CD4-positive, alpha-beta memory T cell (primary cell): ENCODE results near the gene GPX4. TPM values are rescaled to one million over a fixed set of nuclear protein-coding genes. Genes with fewer than 3 reads are reported as not detected.

Source experiments
- CTCF ChIA-PET: fragments of 350-600 bp; sonication (Branson Sonifier 250); formaldehyde crosslinking; loops from one replicate; lab custom pipeline; 2021; ENCODE audit warnings: inconsistent platforms; ENCODE audit not compliant: partially characterized antibody; lab: Charles Lee
- POLR2A ChIA-PET: fragments of 350-600 bp; sonication (Branson Sonifier 250); formaldehyde crosslinking; loops from one replicate; lab custom pipeline; 2021; ENCODE audit not compliant: partially characterized antibody; lab: Charles Lee
- DNase-seq, 5 donors: peaks; one replicate each; pipeline versions ENCODE4 v3.0.0 to v3.0.0-alpha.2; 2020 to 2022; ENCODE audit warnings: mixed read lengths in 1 of 5
- H3K27ac ChIP-seq: one replicate; pipeline ENCODE4 v1.7.0; 2013; ENCODE audit warnings: low read depth, low read length
- H3K27me3 ChIP-seq: 2 replicates; pipeline ENCODE4 v1.7.0; 2013; ENCODE audit warnings: mild to moderate bottlenecking, low read length, moderate library complexity; ENCODE audit not compliant: insufficient read depth
- H3K36me3 ChIP-seq: 2 replicates; pipeline ENCODE4 v1.7.0; 2013; ENCODE audit warnings: mild to moderate bottlenecking, low read length, moderate library complexity; ENCODE audit not compliant: insufficient read depth
- H3K4me1 ChIP-seq: 2 replicates; pipeline ENCODE4 v1.7.0; 2013; ENCODE audit warnings: mild to moderate bottlenecking, low read length, moderate library complexity; ENCODE audit not compliant: insufficient read depth
- H3K4me3 ChIP-seq, 2 donors: one replicate each; pipeline ENCODE4 v1.7.0; 2013; ENCODE audit warnings: low read length in 2 of 2, mild to moderate bottlenecking in 1 of 2
- H3K9me3 ChIP-seq, 2 donors: one replicate each; pipeline ENCODE4 v1.7.0; 2013; ENCODE audit warnings: low read length in 2 of 2, control low read depth in 1 of 2; ENCODE audit not compliant: control insufficient read depth in 1 of 2
- H3K27ac Mint-ChIP-seq, 7 donors: one replicate each; pipeline ENCODE4 v1.8.0; 2020 to 2021; ENCODE audit warnings: mixed read lengths in 7 of 7, mild to moderate bottlenecking in 6 of 7, inconsistent platforms in 3 of 7, moderate library complexity in 3 of 7
- H3K27me3 Mint-ChIP-seq, 2 donors: one replicate each; pipeline ENCODE4 v1.8.0; 2020 to 2021; ENCODE audit warnings: mixed read lengths in 2 of 2
- H3K36me3 Mint-ChIP-seq, 2 donors: one replicate each; pipeline ENCODE4 v1.8.0; 2020 to 2021; ENCODE audit warnings: mixed read lengths in 2 of 2, inconsistent platforms in 1 of 2, mild to moderate bottlenecking in 1 of 2
- H3K4me1 Mint-ChIP-seq, 4 donors: one replicate each; pipeline ENCODE4 v1.8.0; 2020 to 2021; ENCODE audit warnings: mixed read lengths in 4 of 4, mild to moderate bottlenecking in 1 of 4
- H3K4me3 Mint-ChIP-seq, 8 donors: one replicate each; pipeline ENCODE4 v1.8.0; 2020 to 2021; ENCODE audit warnings: mixed read lengths in 8 of 8, mild to moderate bottlenecking in 7 of 8, moderate library complexity in 6 of 8, inconsistent platforms in 3 of 8
- H3K9me3 Mint-ChIP-seq, 8 donors: one replicate each; pipeline ENCODE4 v1.8.0; 2020 to 2021; ENCODE audit warnings: mixed read lengths in 8 of 8, mild to moderate bottlenecking in 5 of 8, inconsistent platforms in 3 of 8, moderate library complexity in 1 of 8
- intact Hi-C: fragments of 100-400 bp; cut with micrococcal nuclease; formaldehyde crosslinking; loops from one replicate; pipeline ENCODE4 v1.15.1; 2023
- polyA plus RNA-seq, 2 donors: library from polyadenylated mRNA; unstranded; fragments of 300-500 nt; fragmentation: Illumina TruSeq; gene quantifications; one replicate each; pipeline ENCODE4 v1.2.3, GENCODE V29; 2021
- total RNA-seq, 2 experiments: library from RNA; stranded (reverse); gene quantifications; one replicate each; pipeline ENCODE4 v1.2.3, GENCODE V29; 2021

The GPX4 gene
- total and polyA plus RNA-seq, 4 experiments from 2014 or later, result 210 to 406 (median 310) TPM

GRCh38 chr19:1088416-1089010, 15.3 kb upstream of the GPX4 start:
- H3K9me3 Mint-ChIP-seq, result no peaks in the 10 kb centered on the region
- Histone ChIP-seq H3K4me1 (peaks cover 63% of the 10 kb centered on the region), H3K27ac (peak overlapping the region; percentile 74), H3K9me3 (no peaks in the 10 kb centered on the region), H3K4me3 (no peak overlapping the region), H3K27me3 (no peaks in the 10 kb centered on the region), H3K36me3 (peaks cover 40% of the 10 kb centered on the region)
- no peak for DNase-seq
- ChIA-PET CTCF (interaction anchor here (0.8 to 17.9 kb wide), 9 partner anchors 9 to 156 kb away, joined by 3 to 219 read pairs (median 5); partner anchors contain the start of gene ARHGAP45), POLR2A (interaction anchor here (0.5 to 57.1 kb wide), 21 partner anchors 3 to 195 kb away, joined by 3 to 3893 read pairs (median 5); partner anchors contain the start of genes ABCA7, ARHGAP45, CIRBP and CNN2)
- intact Hi-C loops, result loop anchor here (1.0 kb wide), 3 partner anchors 11 to 31 kb away; no protein-coding TSS in a partner anchor
- H3K4me1 Mint-ChIP-seq, result peaks cover 15 to 68% (median 34%) of the 10 kb centered on the region in 4 donors
- H3K27me3 Mint-ChIP-seq, result no peaks in the 10 kb centered on the region
- peaks cover 20 to 39% of the 10 kb centered on the region in 2 donors for H3K36me3 Mint-ChIP-seq
- H3K4me3 Mint-ChIP-seq, result peak overlapping the region in 3 of 8 donors; percentile 5 to 82 (median 54)
- peak overlapping the region in 6 of 7 donors; percentile 27 to 95 (median 88) for H3K27ac Mint-ChIP-seq

DNA sequence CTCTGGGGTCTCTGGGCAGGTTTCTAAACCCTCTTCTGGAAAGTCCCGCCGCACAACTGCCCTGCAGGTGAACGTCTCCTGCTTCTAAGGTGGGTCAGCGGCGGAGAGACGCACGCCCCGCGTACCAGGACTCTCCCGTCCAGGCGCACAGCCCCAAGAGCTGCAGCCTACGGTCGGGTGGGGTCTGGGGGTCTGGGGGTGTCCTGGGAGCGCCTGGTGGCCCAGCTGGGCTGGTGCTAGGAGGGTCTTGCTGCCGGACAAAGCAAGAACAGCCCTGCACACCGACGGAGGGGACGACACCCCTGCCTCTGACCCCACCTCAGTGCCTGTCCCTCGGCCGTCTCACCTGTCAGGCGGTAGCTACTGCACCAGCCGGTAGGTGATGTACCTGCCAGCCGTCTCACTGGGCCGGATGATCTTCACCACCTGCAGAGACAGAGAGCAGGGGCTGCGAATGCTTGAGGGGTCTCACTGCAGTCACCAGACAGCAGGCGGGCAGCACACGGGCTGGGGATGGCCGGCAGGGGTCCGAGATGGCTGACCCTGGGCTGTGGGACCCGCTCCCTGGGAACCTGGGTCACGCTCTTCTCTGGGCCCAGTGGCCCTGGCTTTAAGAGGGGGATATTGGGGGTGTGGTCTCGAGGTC, 14.5 kb upstream of the GPX4 start:
- no peak overlapping the region for H3K4me3 Mint-ChIP-seq
- CTCF ChIA-PET, result interaction anchor here (0.7 to 17.9 kb wide), 5 partner anchors 10 to 155 kb away, joined by 3 to 219 read pairs (median 3); partner anchors contain the start of genes ARHGAP45 and WDR18
- H3K9me3 ChIP-seq, result no peaks in the 10 kb centered on the region
- H3K4me3 ChIP-seq, result no peak overlapping the region
- H3K27ac ChIP-seq, result peak overlapping the region; percentile 74
- H3K36me3 ChIP-seq, result peaks cover 33% of the 10 kb centered on the region
- no peaks in the 10 kb centered on the region for H3K9me3 Mint-ChIP-seq
- POLR2A ChIA-PET, result interaction anchor here (0.5 to 57.1 kb wide), 17 partner anchors 3 to 196 kb away, joined by 3 to 3893 read pairs (median 6); partner anchors contain the start of genes ABCA7, ARHGAP45, CIRBP and CNN2
- H3K36me3 Mint-ChIP-seq, result peaks cover 17 to 32% of the 10 kb centered on the region in 2 donors
- H3K4me1 Mint-ChIP-seq, result peaks cover 16 to 68% (median 39%) of the 10 kb centered on the region in 4 donors
- intact Hi-C loops, result no loop called here
- H3K27me3 ChIP-seq, result no peaks in the 10 kb centered on the region
- peaks cover 63% of the 10 kb centered on the region for H3K4me1 ChIP-seq
- no peak for DNase-seq
- H3K27ac Mint-ChIP-seq, result peak overlapping the region in 3 of 7 donors; percentile 22 to 87 (median 48)
- H3K27me3 Mint-ChIP-seq, result no peaks in the 10 kb centered on the region

DNA sequence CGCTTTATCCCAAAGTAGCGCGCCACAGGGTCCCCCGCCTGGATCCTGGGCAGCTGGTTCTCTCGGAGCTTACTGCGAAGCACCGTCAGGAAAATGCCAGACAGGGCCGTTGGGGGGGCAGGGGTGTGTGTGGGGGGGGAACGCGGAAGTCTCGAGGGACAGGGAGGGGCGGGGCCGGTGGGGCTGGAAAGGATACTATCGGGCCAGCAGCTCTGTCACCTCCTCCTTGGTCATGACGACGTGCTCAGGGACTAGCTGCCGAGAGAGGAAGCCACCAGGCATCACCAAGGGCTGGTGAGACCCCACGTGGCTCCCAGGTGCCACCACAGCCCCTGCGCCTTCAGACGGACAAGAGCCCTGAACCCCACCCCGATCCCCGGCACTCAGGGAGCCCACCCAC, 13.9 kb upstream of the GPX4 start:
- Histone ChIP-seq H3K27ac (no peak overlapping the region), H3K4me3 (no peak overlapping the region), H3K27me3 (no peaks in the 10 kb centered on the region), H3K9me3 (no peaks in the 10 kb centered on the region), H3K4me1 (peaks cover 59% of the 10 kb centered on the region), H3K36me3 (peaks cover 27% of the 10 kb centered on the region)
- Mint-ChIP-seq H3K4me3 (no peak overlapping the region), H3K27ac (peak overlapping the region in 1 of 7 donors; percentile 87), H3K27me3 (no peaks in the 10 kb centered on the region), H3K36me3 (peaks cover 12 to 29% of the 10 kb centered on the region in 2 donors), H3K4me1 (peaks cover 18 to 69% (median 41%) of the 10 kb centered on the region in 4 donors), H3K9me3 (no peaks in the 10 kb centered on the region)
- DNase-seq, result no peak
- CTCF ChIA-PET, result interaction anchor here (0.7 to 17.9 kb wide), 3 partner anchors 10 to 105 kb away, joined by 3 to 219 read pairs (median 3); partner anchors contain the start of genes ARHGAP45 and WDR18
- intact Hi-C loops, result loop anchor here (10.0 kb wide), 1 partner anchor 165 kb away; the partner anchor contains the start of gene ARID3A
- POLR2A ChIA-PET, result interaction anchor here (0.6 to 57.1 kb wide), 10 partner anchors 4 to 179 kb away, joined by 3 to 3893 read pairs (median 12); partner anchors contain the start of genes ABCA7, ARHGAP45, CIRBP and CNN2

DNA sequence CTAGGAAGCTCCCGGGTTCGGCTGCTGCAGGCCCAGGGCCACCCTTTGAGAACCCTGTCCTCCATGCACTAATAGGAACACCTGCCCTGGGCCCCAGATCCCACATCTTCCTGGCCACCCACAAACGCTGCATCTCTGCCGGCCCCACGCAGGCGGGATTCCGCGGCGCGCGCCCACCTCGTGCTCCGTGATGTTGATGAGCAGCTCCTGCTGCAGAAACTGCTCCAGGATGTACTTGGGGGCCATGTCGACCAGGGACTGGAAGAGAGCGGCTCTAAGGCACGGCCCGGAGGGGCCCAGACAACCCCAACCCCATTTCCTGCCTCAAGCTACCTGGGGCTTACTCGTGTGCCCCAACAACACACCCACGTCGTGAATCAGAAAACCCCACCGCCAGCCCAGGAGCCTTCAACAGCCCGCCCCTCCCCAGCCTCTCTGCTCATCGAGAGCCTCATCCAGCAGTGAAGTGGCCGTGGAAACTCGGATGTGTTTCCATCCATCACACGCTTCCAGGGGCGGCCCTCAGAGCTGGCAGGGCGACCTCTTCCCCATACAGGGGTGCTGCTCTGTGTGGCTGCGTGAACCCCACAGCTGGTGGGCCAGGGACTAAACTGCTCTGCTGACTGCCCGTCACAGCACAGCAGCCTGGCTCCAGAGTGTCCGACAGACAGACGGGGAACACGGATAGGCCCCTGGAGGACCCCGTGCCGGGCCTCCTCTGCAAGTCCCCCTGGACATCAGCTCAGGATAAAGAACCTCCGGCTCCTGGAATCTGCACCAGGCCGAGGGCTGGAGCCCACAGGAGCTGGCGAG, 12.9 kb upstream of the GPX4 start:
- Histone ChIP-seq H3K27ac (no peak overlapping the region), H3K9me3 (no peaks in the 10 kb centered on the region), H3K4me1 (peaks cover 59% of the 10 kb centered on the region), H3K4me3 (no peak overlapping the region), H3K36me3 (peaks cover 18% of the 10 kb centered on the region), H3K27me3 (no peaks in the 10 kb centered on the region)
- Mint-ChIP-seq H3K27ac (peak overlapping the region in 4 of 7 donors; percentile 36 to 87 (median 58)), H3K27me3 (no peaks in the 10 kb centered on the region), H3K4me1 (peaks cover 21 to 68% (median 42%) of the 10 kb centered on the region in 4 donors), H3K4me3 (peak overlapping the region in 1 of 8 donors; percentile 39), H3K9me3 (no peaks in the 10 kb centered on the region), H3K36me3 (peaks cover 4 to 26% of the 10 kb centered on the region in 2 donors)
- CTCF ChIA-PET, result interaction anchor here (17.9 kb wide), 1 partner anchor 25 kb away, joined by 219 read pairs; the partner anchor contains the start of gene ARHGAP45
- DNase-seq, result no peak
- POLR2A ChIA-PET, result interaction anchor here (0.9 to 57.1 kb wide), 8 partner anchors 5 to 178 kb away, joined by 4 to 3893 read pairs (median 12); partner anchors contain the start of genes ABCA7, ARHGAP45, CIRBP and CNN2
- intact Hi-C loops, result loop anchor here (10.0 kb wide), 1 partner anchor 166 kb away; the partner anchor contains the start of gene ARID3A

GRCh38 chr19:1091544-1092175, 12.1 kb upstream of the GPX4 start:
- no peaks in the 10 kb centered on the region for H3K27me3 Mint-ChIP-seq
- peak overlapping the region in 2 of 7 donors; percentile 35 to 66 for H3K27ac Mint-ChIP-seq
- ChIA-PET POLR2A (interaction anchor here (1.3 to 57.1 kb wide), 4 partner anchors 6 to 101 kb away, joined by 5 to 3893 read pairs (median 2461); partner anchors contain the start of genes ABCA7, ARHGAP45, CNN2 and GPX4), CTCF (interaction anchor here (17.9 kb wide), 1 partner anchor 25 kb away, joined by 219 read pairs; the partner anchor contains the start of gene ARHGAP45)
- Histone ChIP-seq H3K27me3 (no peaks in the 10 kb centered on the region), H3K4me1 (peaks cover 60% of the 10 kb centered on the region), H3K4me3 (no peak overlapping the region), H3K9me3 (no peaks in the 10 kb centered on the region), H3K27ac (no peak overlapping the region), H3K36me3 (peaks cover 11% of the 10 kb centered on the region)
- H3K4me3 Mint-ChIP-seq, result peak overlapping the region in 2 of 8 donors; percentile 21 to 25
- peaks cover 4 to 22% of the 10 kb centered on the region in 2 donors for H3K36me3 Mint-ChIP-seq
- intact Hi-C loops, result loop anchor here (10.0 kb wide), 1 partner anchor 167 kb away; the partner anchor contains the start of gene ARID3A
- no peaks in the 10 kb centered on the region for H3K9me3 Mint-ChIP-seq
- no peak for DNase-seq
- peaks cover 25 to 68% (median 47%) of the 10 kb centered on the region in 4 donors for H3K4me1 Mint-ChIP-seq
